H1 (cell line): ENCODE data around the gene C5orf52. TPM values are rescaled to one million over a fixed set of nuclear protein-coding genes. Genes with fewer than 3 reads are reported as not detected.

ENCODE experiments used
- BCL11A ChIP-seq, 2 experiments: IDR thresholded peaks; one replicate each; pipeline ENCODE4 v1.6.1; 2011; ENCODE audit warnings: low read depth in 2 of 2, low read length in 2 of 2, mild to moderate bottlenecking in 2 of 2
- BRCA1 ChIP-seq: IDR thresholded peaks from 2 replicates; pipeline ENCODE4 v1.6.1; 2012; ENCODE audit warnings: low read depth, low read length, improper control_type of control experiment
- CBX5 ChIP-seq: fragments of 300-800, 300-1000 bp; sonication (generic); IDR thresholded peaks from 2 replicates; pipeline ENCODE4 v1.7.1; 2016; ENCODE audit warnings: antibody characterized with exemption, low read length, low read depth
- CBX8 ChIP-seq: fragments of 300-800, 300-1000 bp; sonication (generic); IDR thresholded peaks from 2 replicates; pipeline ENCODE4 v1.7.1; 2016; ENCODE audit warnings: low read depth, low read length, borderline replicate concordance
- CREB1 ChIP-seq: IDR thresholded peaks from 2 replicates; pipeline ENCODE4 v1.6.1; 2012; ENCODE audit warnings: inconsistent platforms
- CTBP2 ChIP-seq: IDR thresholded peaks from 2 replicates; pipeline ENCODE4 v1.7.0; 2011; ENCODE audit warnings: borderline replicate concordance, mild to moderate bottlenecking, moderate library complexity, mixed read lengths, low read length; ENCODE audit not compliant: insufficient read depth, insufficient read length
- EZH2 ChIP-seq: fragments of 200-600 bp; sonication (generic); IDR thresholded peaks from 2 replicates; pipeline ENCODE4 v1.7.1; 2012; ENCODE audit warnings: low read depth, mild to moderate bottlenecking, moderate library complexity, low read length, inconsistent platforms; ENCODE audit not compliant: severe bottlenecking
- JUN ChIP-seq: IDR thresholded peaks from 2 replicates; pipeline ENCODE4 v1.6.1; 2011; ENCODE audit warnings: low read depth, mild to moderate bottlenecking, improper control_type of control experiment, low read length
- KDM4A ChIP-seq: IDR thresholded peaks from one replicate; pipeline ENCODE4 v1.7.1; 2012; ENCODE audit warnings: low read depth, mild to moderate bottlenecking, moderate library complexity, low read length, inconsistent platforms; ENCODE audit not compliant: severe bottlenecking
- RAD21 ChIP-seq, 2 experiments: IDR thresholded peaks in 1 of 2; conservative IDR thresholded peaks in 1 of 2; 2 replicates each; pipeline ENCODE4 v1.6.1; 2011; ENCODE audit warnings: low read depth in 2 of 2, low read length in 2 of 2, improper control_type of control experiment in 1 of 2, inconsistent platforms in 1 of 2, mild to moderate bottlenecking in 1 of 2, moderate library complexity in 1 of 2
- RBBP5 ChIP-seq: IDR thresholded peaks from 2 replicates; pipeline ENCODE4 v1.7.1; 2012; ENCODE audit warnings: low read depth, mild to moderate bottlenecking, inconsistent platforms, low read length, moderate library complexity, borderline replicate concordance
- RFX5 ChIP-seq: IDR thresholded peaks from 2 replicates; pipeline ENCODE4 v1.6.1; 2011; ENCODE audit warnings: low read depth, low read length, improper control_type of control experiment, borderline replicate concordance
- RNF2 ChIP-seq: fragments of 200-900, 300-1000 bp; sonication (generic); IDR thresholded peaks from 2 replicates; pipeline ENCODE4 v1.7.1; 2016; ENCODE audit warnings: borderline replicate concordance, low read depth, mild to moderate bottlenecking, antibody characterized with exemption, low read length; ENCODE audit not compliant: poor library complexity, severe bottlenecking; ENCODE audit errors: missing control alignments
- SRF ChIP-seq: IDR thresholded peaks from 2 replicates; pipeline ENCODE4 v1.6.1; 2011; ENCODE audit warnings: mild to moderate bottlenecking, low read depth, low read length, moderate library complexity
- TCF12 ChIP-seq: IDR thresholded peaks from 2 replicates; pipeline ENCODE4 v1.6.1; 2011; ENCODE audit warnings: low read depth, mild to moderate bottlenecking, low read length
- TEAD4 ChIP-seq: IDR thresholded peaks from 2 replicates; pipeline ENCODE4 v1.6.1; 2012; ENCODE audit warnings: low read depth, low read length, inconsistent platforms, mixed read lengths
- polyA plus RNA-seq, 7 experiments: library from polyadenylated mRNA; depleted of rRNA in 3 of 7; stranded (reverse) in 5 of 7; unstranded in 2 of 7; fragments of >200 nt in 5 of 7; fragments of 200-250 nt in 2 of 7; gene quantifications; 1 replicate in 5 of 7; 2 replicates in 1 of 7; 4 replicates in 1 of 7; pipeline versions ENCODE4 v1.2.1 to v1.2.3, GENCODE V29; 2011 to 2013; ENCODE audit warnings: missing spikeins in 2 of 7, mixed read lengths in 2 of 7
- total RNA-seq: library from RNA; stranded (reverse); fragmentation: NEBNext Ultra II Directional; extraction: Animal tissue kit (Norgen Biotek cat#: 25700); gene quantifications from 2 replicates; pipeline ENCODE4 v1.2.1, GENCODE V29; 2021
- TF ChIP-seq, protein P1 (sequence below), 3 experiments: IDR thresholded peaks; 1 replicate in 2 of 3; 2 replicates in 1 of 3; pipeline versions ENCODE4 v1.5.1 to v1.6.1; 2011; ENCODE audit warnings: low read length in 3 of 3, mild to moderate bottlenecking in 3 of 3, inconsistent platforms in 2 of 3, low read depth in 1 of 3, moderate library complexity in 1 of 3; ENCODE audit not compliant: insufficient read depth in 1 of 3; ENCODE audit errors: control extremely low read depth in 1 of 3
- TF ChIP-seq, protein P2 (sequence below): IDR thresholded peaks from 2 replicates; pipeline ENCODE4 v1.6.1; 2011; ENCODE audit warnings: low read depth, mild to moderate bottlenecking, low read length; ENCODE audit not compliant: insufficient read depth
- TF ChIP-seq, protein P3 (sequence below): IDR thresholded peaks from 2 replicates; pipeline ENCODE4 v1.6.1; 2012; ENCODE audit warnings: inconsistent platforms

Gene C5orf52
- total and polyA plus RNA-seq, 2 of the 8 experiments (the other 6 are each of a cell fraction or from before 2014, with no cell fraction given): not detected

DNA sequence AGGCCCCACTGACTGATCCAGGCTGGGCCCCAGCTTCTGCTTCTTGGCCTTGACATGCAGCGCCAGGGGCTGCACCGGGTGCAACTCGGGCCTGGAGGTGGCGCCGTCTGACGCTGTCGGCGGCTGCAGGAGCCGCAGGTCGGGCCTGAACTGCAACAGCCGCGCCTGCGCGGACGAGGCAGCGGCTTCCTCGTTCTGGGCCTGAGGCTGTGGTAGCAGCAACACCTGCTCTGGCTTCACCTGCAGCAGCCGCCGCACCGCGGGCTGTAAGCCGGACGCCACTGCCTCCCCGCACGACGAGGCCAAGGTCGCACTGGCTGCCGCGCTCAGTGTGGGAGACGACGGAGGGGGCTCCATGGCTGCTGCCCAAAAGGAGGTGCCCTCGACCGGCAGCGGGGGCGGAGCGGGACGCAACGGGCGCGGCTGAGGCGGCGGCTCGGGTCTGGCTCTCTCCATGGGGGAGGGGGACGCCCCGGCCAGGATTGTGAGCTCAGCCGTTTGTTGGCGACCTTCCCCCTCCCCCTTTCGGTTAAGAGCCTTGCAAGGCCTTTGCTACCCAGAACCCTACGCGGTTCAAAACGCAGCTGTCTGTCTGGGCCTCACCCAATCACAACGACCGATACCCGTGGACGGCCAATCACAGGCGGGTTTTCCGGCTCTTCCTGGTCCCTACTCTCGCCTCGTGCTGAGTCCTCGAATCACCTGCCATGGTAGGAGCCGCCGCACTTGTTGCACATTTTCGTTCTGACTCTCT, 19.5 kb upstream of the C5orf52 start (continued):
- TF ChIP-seq, protein P1, sequence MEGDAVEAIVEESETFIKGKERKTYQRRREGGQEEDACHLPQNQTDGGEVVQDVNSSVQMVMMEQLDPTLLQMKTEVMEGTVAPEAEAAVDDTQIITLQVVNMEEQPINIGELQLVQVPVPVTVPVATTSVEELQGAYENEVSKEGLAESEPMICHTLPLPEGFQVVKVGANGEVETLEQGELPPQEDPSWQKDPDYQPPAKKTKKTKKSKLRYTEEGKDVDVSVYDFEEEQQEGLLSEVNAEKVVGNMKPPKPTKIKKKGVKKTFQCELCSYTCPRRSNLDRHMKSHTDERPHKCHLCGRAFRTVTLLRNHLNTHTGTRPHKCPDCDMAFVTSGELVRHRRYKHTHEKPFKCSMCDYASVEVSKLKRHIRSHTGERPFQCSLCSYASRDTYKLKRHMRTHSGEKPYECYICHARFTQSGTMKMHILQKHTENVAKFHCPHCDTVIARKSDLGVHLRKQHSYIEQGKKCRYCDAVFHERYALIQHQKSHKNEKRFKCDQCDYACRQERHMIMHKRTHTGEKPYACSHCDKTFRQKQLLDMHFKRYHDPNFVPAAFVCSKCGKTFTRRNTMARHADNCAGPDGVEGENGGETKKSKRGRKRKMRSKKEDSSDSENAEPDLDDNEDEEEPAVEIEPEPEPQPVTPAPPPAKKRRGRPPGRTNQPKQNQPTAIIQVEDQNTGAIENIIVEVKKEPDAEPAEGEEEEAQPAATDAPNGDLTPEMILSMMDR (IDR thresholded peaks at IDR 0.05; ENCODE audit: control extremely low read depth in 1 of 3, insufficient read depth in 1 of 3, low read depth in 1 of 3, low read length in 3 of 3): peak; percentile 53 to 57 (median 56)
- no peak for TF ChIP-seq JUN
- TF ChIP-seq CREB1: 0 out of 2 replicates have a peak, but pooled peaks have one; percentile 10
- TF ChIP-seq RNF2: no peak
- no peak for TF ChIP-seq CBX8
- TF ChIP-seq KDM4A: peak; percentile 94
- no peak for TF ChIP-seq RBBP5
- no peak for TF ChIP-seq BCL11A (IDR thresholded peaks at IDR 0.05; ENCODE audit: low read depth in 2 of 2, low read length in 2 of 2)
- TF ChIP-seq, protein P2, sequence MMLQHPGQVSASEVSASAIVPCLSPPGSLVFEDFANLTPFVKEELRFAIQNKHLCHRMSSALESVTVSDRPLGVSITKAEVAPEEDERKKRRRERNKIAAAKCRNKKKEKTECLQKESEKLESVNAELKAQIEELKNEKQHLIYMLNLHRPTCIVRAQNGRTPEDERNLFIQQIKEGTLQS: no peak
- TF ChIP-seq BRCA1: no peak
- TF ChIP-seq TEAD4: no peak
- TF ChIP-seq CBX5: no peak
- no peak for TF ChIP-seq CTBP2
- peak; percentile 44 to 60 for TF ChIP-seq RAD21 (IDR thresholded peaks at IDR 0.05 in 1 of 2, conservative IDR thresholded peaks at IDR 0.05 in 1 of 2; ENCODE audit: low read depth in 2 of 2, low read length in 2 of 2)
- TF ChIP-seq EZH2: no peak
- no peak for TF ChIP-seq RFX5
- no peak for TF ChIP-seq TCF12
- peak; percentile 42; the same call in 1 of the 2 replicates for TF ChIP-seq SRF
- TF ChIP-seq, protein P3, sequence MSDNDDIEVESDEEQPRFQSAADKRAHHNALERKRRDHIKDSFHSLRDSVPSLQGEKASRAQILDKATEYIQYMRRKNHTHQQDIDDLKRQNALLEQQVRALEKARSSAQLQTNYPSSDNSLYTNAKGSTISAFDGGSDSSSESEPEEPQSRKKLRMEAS: peak; percentile 96
